Sigmoid colon (tissue), 7 donors: ENCODE measurements around the gene RASAL1. TPM values are rescaled to one million over a fixed set of nuclear protein-coding genes. Genes with fewer than 3 reads are reported as not detected.

ENCODE experiments used
- DNase-seq: peaks from one replicate; pipeline ENCODE4 v3.0.0-alpha.2; 2019
- H3K27ac ChIP-seq, 4 donors: fragments of 200-600 bp; sonication (generic); one replicate each; pipeline ENCODE4 v1.5.1; 2016 to 2019; ENCODE audit warnings: mild to moderate bottlenecking in 1 of 4
- H3K27me3 ChIP-seq, 3 donors: fragments of 200-600 bp; sonication (generic); one replicate each; pipeline ENCODE4 v1.5.1; 2019; ENCODE audit warnings: mild to moderate bottlenecking in 1 of 3
- H3K36me3 ChIP-seq, 4 donors: fragments of 200-600 bp; sonication (generic); one replicate each; pipeline ENCODE4 v1.5.1; 2016 to 2019
- H3K4me1 ChIP-seq, 4 donors: fragments of 200-600 bp; sonication (generic); one replicate each; pipeline ENCODE4 v1.5.1; 2017 to 2019
- H3K4me3 ChIP-seq, 4 donors: fragments of 200-600 bp; sonication (generic); one replicate each; pipeline ENCODE4 v1.5.1; 2017 to 2019; ENCODE audit warnings: mild to moderate bottlenecking in 2 of 4, moderate library complexity in 1 of 4
- H3K9me3 ChIP-seq, 4 donors: fragments of 200-600 bp in 3 of 4; sonication (generic) in 3 of 4; one replicate each; pipeline versions ENCODE4 v1.5.1 to v1.6.1; 2013 to 2019
- CTCF ChIP-seq, 4 experiments: fragments of 450-650 bp in 3 of 4; fragments of 200-600 bp in 1 of 4; IDR thresholded peaks; one replicate each; pipeline ENCODE4 v1.5.1; 2016 to 2019; ENCODE audit warnings: antibody characterized with exemption in 4 of 4, mild to moderate bottlenecking in 3 of 4, moderate library complexity in 2 of 4
- EP300 ChIP-seq, 4 donors: sonication (generic); formaldehyde crosslinking; IDR thresholded peaks; one replicate each; pipeline ENCODE4 v1.6.1; 2017; ENCODE audit warnings: antibody characterized with exemption in 4 of 4
- POLR2A ChIP-seq, 2 donors: fragments of 450-650 bp; IDR thresholded peaks; one replicate each; pipeline ENCODE4 v1.6.1; 2016; ENCODE audit warnings: antibody characterized with exemption in 2 of 2, mild to moderate bottlenecking in 2 of 2, moderate library complexity in 2 of 2
- POLR2AphosphoS5 ChIP-seq, 4 donors: sonication (generic); formaldehyde crosslinking; IDR thresholded peaks; one replicate each; pipeline ENCODE4 v1.6.1; 2017; ENCODE audit warnings: antibody characterized with exemption in 4 of 4
- WGBS, 2 donors: extraction: QIAGEN DNeasy Blood & Tissue Kit; methylation state at CpG; one replicate each; pipeline ENCODE4 v1.1.7; 2013; 5-methylcytosine and 5-hydroxymethylcytosine counted together
- intact Hi-C: fragments of 100-400 bp; cut with DNase I; formaldehyde crosslinking; loops from one replicate; pipeline ENCODE4 v1.15.1; 2023
- polyA plus RNA-seq, 3 donors: library from polyadenylated mRNA; stranded (reverse); fragments of 200-250 nt; gene quantifications; one replicate each; pipeline ENCODE4 v1.2.3, GENCODE V29; 2013
- total RNA-seq, 4 donors: library from RNA; depleted of rRNA; stranded (reverse); fragments of >200 nt; gene quantifications; one replicate each; pipeline ENCODE4 v1.1.0, GENCODE V29; 2016
- donor health status: healthy with polysubstance abuse.
- donor health status: Bipolar disorder and iron deficiency.
- donor health status: healthy.

Gene RASAL1
- total and polyA plus RNA-seq, 7 donors, result under 0.01 to 10.5 (median 3.0) TPM; not detected in 2

GRCh38 chr12:113169697-113170096, 34.1 kb upstream of the RASAL1 start:
- intact Hi-C loops, result no loop called here
- no peak for TF ChIP-seq POLR2A (IDR thresholded peaks at IDR 0.05)
- TF ChIP-seq EP300 (IDR thresholded peaks at IDR 0.05), result no peak
- TF ChIP-seq CTCF (IDR thresholded peaks at IDR 0.05), result no peak
- no peak for TF ChIP-seq POLR2AphosphoS5 (IDR thresholded peaks at IDR 0.05)
- 94 to 97% methylated on average over 13 of the region's 13 CpGs for WGBS, 2 donors
- Histone ChIP-seq H3K9me3 (no peaks in the 10 kb centered on the region), H3K4me1 (no peaks in the 10 kb centered on the region), H3K27ac (no peak overlapping the region), H3K4me3 (no peak overlapping the region), H3K36me3 (peaks cover 75 to 100% (median 80%) of the 10 kb centered on the region in 4 donors), H3K27me3 (no peaks in the 10 kb centered on the region)
- DNase-seq, result no peak

DNA sequence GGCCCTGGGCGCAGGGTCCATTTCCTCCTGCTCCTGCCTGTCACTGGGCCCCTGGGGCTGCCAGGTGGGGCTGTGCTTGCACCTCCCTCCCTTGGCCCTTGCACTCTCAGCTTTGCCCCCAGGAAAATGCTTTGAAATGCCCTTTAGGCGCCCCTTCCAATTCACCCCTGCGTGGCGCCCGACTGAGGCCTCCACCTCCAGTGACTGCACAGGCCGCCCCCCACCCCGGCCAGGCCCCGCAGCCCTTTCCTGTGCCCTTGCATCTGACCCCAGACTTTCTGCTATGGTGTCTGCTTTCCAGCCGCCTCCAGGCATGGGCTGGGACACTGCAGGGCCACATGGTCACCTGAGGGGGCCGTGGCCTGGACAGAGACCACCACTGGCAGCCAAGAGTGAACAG, 32.3 kb upstream of the RASAL1 start:
- H3K27me3 ChIP-seq, result peaks cover 0 to 6% (median 0%) of the 10 kb centered on the region in 3 donors
- DNase-seq, result no peak
- H3K27ac ChIP-seq, result no peak overlapping the region
- intact Hi-C loops, result no loop called here
- TF ChIP-seq POLR2A (IDR thresholded peaks at IDR 0.05), result no peak
- no peak for TF ChIP-seq POLR2AphosphoS5 (IDR thresholded peaks at IDR 0.05)
- TF ChIP-seq CTCF (IDR thresholded peaks at IDR 0.05), result no peak
- no peak for TF ChIP-seq EP300 (IDR thresholded peaks at IDR 0.05)
- peaks cover 79 to 100% (median 83%) of the 10 kb centered on the region in 4 donors for H3K36me3 ChIP-seq
- no peaks in the 10 kb centered on the region for H3K4me1 ChIP-seq
- H3K9me3 ChIP-seq, result no peaks in the 10 kb centered on the region
- WGBS, 2 donors, result 95 to 97% methylated on average over 10 of the region's 10 CpGs
- H3K4me3 ChIP-seq, result no peak overlapping the region

GRCh38 chr12:113165521-113166450, 30.2 kb upstream of the RASAL1 start:
- no peak overlapping the region for H3K27ac ChIP-seq
- no peak overlapping the region for H3K4me3 ChIP-seq
- no peak for DNase-seq
- peaks cover 68 to 100% (median 79%) of the 10 kb centered on the region in 4 donors for H3K36me3 ChIP-seq
- intact Hi-C loops, result no loop called here
- TF ChIP-seq POLR2A (IDR thresholded peaks at IDR 0.05) (no peak), POLR2AphosphoS5 (IDR thresholded peaks at IDR 0.05) (no peak), EP300 (IDR thresholded peaks at IDR 0.05) (no peak), CTCF (IDR thresholded peaks at IDR 0.05) (no peak)
- 93 to 94% methylated on average over 32 of the region's 32 CpGs for WGBS, 2 donors
- H3K9me3 ChIP-seq, result no peaks in the 10 kb centered on the region
- H3K27me3 ChIP-seq, result peaks cover 0 to 6% (median 0%) of the 10 kb centered on the region in 3 donors
- H3K4me1 ChIP-seq, result peaks cover 0 to 5% (median 0%) of the 10 kb centered on the region in 4 donors

DNA sequence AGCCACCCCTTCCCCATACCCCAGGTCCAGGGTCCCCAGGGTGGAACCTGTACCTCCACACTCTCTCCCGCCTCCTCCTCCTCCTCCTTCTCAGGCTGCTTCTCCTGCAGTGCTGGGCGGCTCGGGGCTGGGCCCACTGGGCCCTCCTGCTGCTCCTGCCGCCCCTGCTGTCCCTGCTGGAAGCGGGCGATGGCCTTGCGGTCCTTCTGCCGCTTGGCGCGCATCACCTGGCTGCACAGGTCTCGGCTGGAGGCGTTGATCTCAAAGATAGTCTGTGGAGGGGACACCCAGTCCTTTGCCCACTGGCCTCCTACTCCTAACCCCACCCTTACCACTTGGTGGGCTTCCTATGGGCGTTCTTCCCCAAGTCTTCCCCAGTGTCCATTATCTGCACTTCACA, 28.5 kb upstream of the RASAL1 start:
- WGBS, 2 donors, result 96 to 97% methylated on average over 13 of the region's 13 CpGs
- TF ChIP-seq CTCF (IDR thresholded peaks at IDR 0.05) (no peak), POLR2A (IDR thresholded peaks at IDR 0.05) (no peak), EP300 (IDR thresholded peaks at IDR 0.05) (no peak), POLR2AphosphoS5 (IDR thresholded peaks at IDR 0.05) (no peak)
- Histone ChIP-seq H3K9me3 (no peaks in the 10 kb centered on the region), H3K4me1 (peaks cover 0 to 5% (median 0%) of the 10 kb centered on the region in 4 donors), H3K36me3 (peaks cover 58 to 100% (median 80%) of the 10 kb centered on the region in 4 donors), H3K4me3 (no peak overlapping the region), H3K27ac (no peak overlapping the region), H3K27me3 (peaks cover 0 to 6% (median 0%) of the 10 kb centered on the region in 3 donors)
- intact Hi-C loops, result no loop called here
- no peak for DNase-seq
